Tibial artery (tissue), 4 donors: ENCODE results near the gene POLR1H.

Source experiments
- DNase-seq, 2 donors: peaks; one replicate each; pipeline ENCODE4 v3.0.0-alpha.2; 2019
- H3K27ac ChIP-seq, 2 donors: fragments of 200-600 bp; sonication (generic) in 1 of 2; 1 replicate in 1 of 2; 2 replicates in 1 of 2; pipeline ENCODE4 v1.5.1; 2018 to 2019; ENCODE audit warnings: mild to moderate bottlenecking in 1 of 2
- H3K27me3 ChIP-seq, 2 donors: fragments of 200-600 bp; sonication (generic) in 1 of 2; one replicate each; pipeline versions ENCODE4 v1.5.1 to v1.6.0; 2016 to 2019
- H3K36me3 ChIP-seq, 3 donors: fragments of 200-600 bp; sonication (generic) in 2 of 3; one replicate each; pipeline ENCODE4 v1.5.1; 2016 to 2019; ENCODE audit warnings: mild to moderate bottlenecking in 2 of 3
- H3K4me1 ChIP-seq, 4 donors: fragments of 200-600 bp; sonication (generic) in 2 of 4; 1 replicate in 3 of 4; 2 replicates in 1 of 4; pipeline ENCODE4 v1.5.1; 2016 to 2019
- H3K4me3 ChIP-seq, 2 donors: fragments of 200-600 bp; sonication (generic) in 1 of 2; 1 replicate in 1 of 2; 2 replicates in 1 of 2; pipeline ENCODE4 v1.5.1; 2018 to 2019; ENCODE audit warnings: mild to moderate bottlenecking in 2 of 2
- H3K9me3 ChIP-seq, 3 donors: fragments of 200-600 bp; sonication (generic) in 1 of 3; one replicate each; pipeline ENCODE4 v1.5.1; 2016 to 2019
- intact Hi-C: fragments of 100-400 bp; cut with DNase I; formaldehyde crosslinking; loops from one replicate; pipeline ENCODE4 v1.15.0; 2023; ENCODE audit warnings: low total_unique reads
- TF ChIP-seq, protein P1 (sequence below), 2 experiments: fragments of 200-600 bp in 1 of 2; fragments of 450-650 bp in 1 of 2; IDR thresholded peaks; one replicate each; pipeline ENCODE4 v1.5.1; 2017 to 2019; ENCODE audit warnings: antibody characterized with exemption in 2 of 2, mild to moderate bottlenecking in 1 of 2, moderate library complexity in 1 of 2

Gene POLR1H

DNA sequence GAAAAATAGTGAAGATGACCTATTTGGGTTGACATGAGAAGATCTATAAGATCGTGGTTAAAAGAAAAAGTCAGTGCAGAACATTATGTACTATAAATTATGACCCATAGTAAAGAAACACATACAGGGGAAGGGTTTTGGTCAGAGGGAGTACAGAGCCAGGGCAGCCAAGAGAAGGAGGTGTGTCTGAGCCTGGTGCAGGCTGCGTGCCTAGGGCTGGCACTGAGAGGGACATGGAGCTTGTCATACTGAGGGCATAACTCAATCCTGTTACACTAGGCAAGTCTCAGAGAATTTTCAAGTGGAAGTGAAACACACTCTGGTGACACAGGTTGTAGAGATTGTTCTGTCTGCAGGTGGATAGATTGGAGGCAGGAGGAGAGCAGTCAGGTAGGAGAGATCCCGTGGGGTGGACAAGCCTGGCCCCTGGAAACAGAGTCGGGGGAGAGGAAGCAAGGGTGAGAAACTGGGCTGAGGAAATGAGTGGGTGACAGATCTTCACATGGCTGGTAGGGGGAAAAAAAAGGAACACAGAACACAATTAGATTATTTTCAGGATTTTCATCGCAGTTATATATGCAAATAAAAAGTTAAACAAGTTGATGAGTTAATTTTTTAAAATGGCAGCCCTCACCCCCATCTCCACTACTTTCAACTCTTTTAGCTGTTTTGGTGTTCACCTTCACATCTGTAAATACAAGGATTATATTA is 33.0 kb downstream of the POLR1H start:
- no peaks in the 10 kb centered on the region for H3K36me3 ChIP-seq
- no peak overlapping the region for H3K27ac ChIP-seq
- no peak for DNase-seq
- TF ChIP-seq, protein P1, sequence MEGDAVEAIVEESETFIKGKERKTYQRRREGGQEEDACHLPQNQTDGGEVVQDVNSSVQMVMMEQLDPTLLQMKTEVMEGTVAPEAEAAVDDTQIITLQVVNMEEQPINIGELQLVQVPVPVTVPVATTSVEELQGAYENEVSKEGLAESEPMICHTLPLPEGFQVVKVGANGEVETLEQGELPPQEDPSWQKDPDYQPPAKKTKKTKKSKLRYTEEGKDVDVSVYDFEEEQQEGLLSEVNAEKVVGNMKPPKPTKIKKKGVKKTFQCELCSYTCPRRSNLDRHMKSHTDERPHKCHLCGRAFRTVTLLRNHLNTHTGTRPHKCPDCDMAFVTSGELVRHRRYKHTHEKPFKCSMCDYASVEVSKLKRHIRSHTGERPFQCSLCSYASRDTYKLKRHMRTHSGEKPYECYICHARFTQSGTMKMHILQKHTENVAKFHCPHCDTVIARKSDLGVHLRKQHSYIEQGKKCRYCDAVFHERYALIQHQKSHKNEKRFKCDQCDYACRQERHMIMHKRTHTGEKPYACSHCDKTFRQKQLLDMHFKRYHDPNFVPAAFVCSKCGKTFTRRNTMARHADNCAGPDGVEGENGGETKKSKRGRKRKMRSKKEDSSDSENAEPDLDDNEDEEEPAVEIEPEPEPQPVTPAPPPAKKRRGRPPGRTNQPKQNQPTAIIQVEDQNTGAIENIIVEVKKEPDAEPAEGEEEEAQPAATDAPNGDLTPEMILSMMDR (IDR thresholded peaks at IDR 0.05), result no peak
- H3K9me3 ChIP-seq, result no peaks in the 10 kb centered on the region
- H3K4me1 ChIP-seq, result no peaks in the 10 kb centered on the region
- H3K4me3 ChIP-seq, result no peak overlapping the region
- intact Hi-C loops, result no loop called here
- H3K27me3 ChIP-seq, result peaks cover 0 to 88% of the 10 kb centered on the region in 2 donors

DNA sequence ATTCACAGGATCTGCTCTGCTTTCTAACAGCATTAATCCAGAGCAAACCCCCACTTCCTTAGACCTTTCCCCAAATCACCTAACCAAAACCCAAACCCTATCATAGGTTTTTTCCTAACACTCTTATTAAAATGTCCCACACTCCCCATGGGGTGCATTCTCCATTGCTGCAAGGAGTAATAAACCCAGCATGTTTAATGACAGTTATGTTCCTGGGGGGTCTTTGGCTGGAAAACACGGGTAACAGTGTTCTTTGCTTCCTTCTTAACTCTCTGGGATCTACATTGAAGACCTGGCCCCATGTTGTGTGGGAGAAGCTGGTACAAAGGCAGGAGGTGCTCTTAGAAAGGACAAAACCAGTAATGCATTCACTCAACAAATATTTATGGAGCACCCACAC is 35.8 kb downstream of the POLR1H start:
- no peak overlapping the region for H3K4me3 ChIP-seq
- H3K9me3 ChIP-seq, result no peaks in the 10 kb centered on the region
- H3K27me3 ChIP-seq, result peaks cover 0 to 79% of the 10 kb centered on the region in 2 donors
- DNase-seq, result no peak
- TF ChIP-seq, protein P1 (IDR thresholded peaks at IDR 0.05), result no peak
- intact Hi-C loops, result no loop called here
- H3K4me1 ChIP-seq, result peaks cover 0 to 20% (median 16%) of the 10 kb centered on the region in 4 donors
- no peaks in the 10 kb centered on the region for H3K36me3 ChIP-seq
- no peak overlapping the region for H3K27ac ChIP-seq

DNA sequence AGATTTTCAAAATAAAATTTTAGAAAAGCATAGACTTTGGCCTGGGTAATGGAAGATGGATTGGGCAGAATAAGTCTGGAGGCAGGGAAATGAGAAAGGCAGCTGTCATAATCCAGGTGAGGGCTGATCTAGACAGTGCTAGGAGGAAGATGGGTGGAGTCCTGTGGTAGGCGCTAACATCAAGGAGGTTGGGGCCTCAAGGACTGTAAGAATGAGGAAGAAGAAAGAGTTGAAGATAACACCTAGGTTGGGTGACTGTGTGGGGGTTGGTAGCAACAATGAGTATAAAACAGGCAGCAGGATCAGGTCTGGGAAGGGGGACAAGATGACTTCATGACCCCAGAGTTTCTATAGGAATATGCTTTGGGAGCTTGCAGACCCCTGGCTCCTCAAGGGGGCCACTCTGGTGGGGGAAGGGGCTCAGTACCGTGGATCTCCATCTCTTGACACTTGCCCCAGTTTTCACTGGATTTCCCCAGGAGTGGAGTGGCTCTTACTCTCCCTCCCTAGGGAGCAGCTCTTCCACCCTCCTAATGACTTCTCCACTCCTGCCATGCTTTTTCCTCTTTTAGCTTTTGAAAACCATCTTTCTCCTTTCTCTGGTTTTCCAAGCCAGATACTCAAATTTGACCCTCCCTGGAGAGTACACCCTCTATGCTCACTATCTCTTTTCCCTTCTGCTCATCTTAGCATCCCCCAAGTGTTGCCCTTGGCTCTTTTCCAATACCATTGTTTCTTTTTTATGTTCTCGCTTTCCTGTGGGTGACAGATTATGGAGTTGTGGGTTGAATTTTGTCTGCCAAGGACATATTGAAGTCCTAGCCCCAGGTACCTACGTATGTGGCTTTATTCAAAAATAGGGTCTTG is 37.1 kb downstream of the POLR1H start:
- H3K27ac ChIP-seq, result no peak overlapping the region
- intact Hi-C loops, result no loop called here
- no peak for DNase-seq

GRCh38 chr6:30100154-30100553 is 39.1 kb downstream of the POLR1H start:
- H3K4me1 ChIP-seq, result peaks cover 0 to 38% (median 27%) of the 10 kb centered on the region in 4 donors
- no peak overlapping the region for H3K27ac ChIP-seq
- intact Hi-C loops, result loop anchor here (5.0 kb wide), 2 partner anchors 33 to 37 kb away; partner anchors contain the start of genes PPP1R11 and TRIM40
- no peak for DNase-seq
- no peaks in the 10 kb centered on the region for H3K36me3 ChIP-seq
- H3K4me3 ChIP-seq, result peak overlapping the region in 1 of 2 donors; percentile 20
- peaks cover 0 to 54% of the 10 kb centered on the region in 2 donors for H3K27me3 ChIP-seq
- TF ChIP-seq, protein P1 (IDR thresholded peaks at IDR 0.05), result no peak
- no peaks in the 10 kb centered on the region for H3K9me3 ChIP-seq

More for the DNA sequence above, 37.1 kb downstream of the POLR1H start:
- Histone ChIP-seq H3K36me3 (no peaks in the 10 kb centered on the region), H3K27me3 (peaks cover 0 to 68% of the 10 kb centered on the region in 2 donors), H3K9me3 (no peaks in the 10 kb centered on the region), H3K4me3 (no peak overlapping the region), H3K4me1 (peaks cover 0 to 32% (median 21%) of the 10 kb centered on the region in 4 donors)
- TF ChIP-seq, protein P1 (IDR thresholded peaks at IDR 0.05), result no peak

DNA sequence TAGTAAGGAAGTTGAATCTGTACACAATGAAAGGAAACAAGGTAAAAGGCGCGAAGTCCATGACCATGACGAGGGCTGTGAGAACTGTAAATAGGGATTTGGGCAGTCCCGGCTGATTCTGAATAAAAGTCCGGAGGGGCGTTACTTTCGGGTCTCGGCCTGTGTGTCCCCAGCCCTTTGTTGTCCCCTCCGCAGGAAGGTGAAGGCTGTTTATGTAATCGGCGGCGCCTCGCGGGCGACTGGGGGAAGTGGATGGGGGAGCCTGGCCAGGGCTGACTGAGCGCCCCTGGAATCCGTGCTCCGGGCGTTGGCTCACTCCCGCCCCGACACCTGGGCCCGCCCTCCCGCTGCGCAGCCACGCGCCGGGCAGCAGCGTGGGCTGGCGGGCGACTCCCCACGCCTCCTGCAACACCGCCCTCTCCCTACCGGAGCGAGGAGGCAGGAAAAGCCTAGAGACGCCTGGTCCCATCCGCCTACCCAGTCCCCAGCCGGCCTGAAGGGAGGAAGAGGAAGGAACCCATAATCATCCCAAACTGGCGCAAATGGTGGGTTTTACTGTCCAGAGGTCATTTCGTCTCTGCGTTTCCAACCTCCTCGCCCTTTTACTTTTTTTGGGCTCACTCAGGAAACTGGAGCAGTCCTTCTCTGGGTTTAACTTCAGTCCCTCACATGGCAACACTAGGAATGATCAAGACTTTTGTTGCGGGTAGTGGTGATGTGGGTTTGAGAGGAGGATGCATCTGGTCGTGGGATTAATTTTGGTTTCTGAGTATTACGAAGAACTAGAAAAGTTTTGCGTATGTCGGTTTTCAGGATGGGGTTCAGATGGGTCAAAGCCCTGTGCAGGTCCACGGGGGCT is 39.7 kb downstream of the POLR1H start:
- peaks cover 0 to 50% of the 10 kb centered on the region in 2 donors for H3K27me3 ChIP-seq
- no peaks in the 10 kb centered on the region for H3K9me3 ChIP-seq
- peaks cover 0 to 38% (median 27%) of the 10 kb centered on the region in 4 donors for H3K4me1 ChIP-seq
- no peak overlapping the region for H3K27ac ChIP-seq
- intact Hi-C loops, result loop anchor here (5.0 kb wide), 2 partner anchors 34 to 36 kb away; partner anchors contain the start of genes PPP1R11 and TRIM40
- DNase-seq, result no peak
- no peaks in the 10 kb centered on the region for H3K36me3 ChIP-seq
- H3K4me3 ChIP-seq, result peak overlapping the region; percentile 20 to 57
- TF ChIP-seq, protein P1 (IDR thresholded peaks at IDR 0.05), result no peak
